ENCODE data around the gene NUP210. TPM values are rescaled to one million over a fixed set of nuclear protein-coding genes. Genes with fewer than 3 reads are reported as not detected.

The NUP210 gene
- total RNA-seq, 4 donors from 2014 or later = 9.8 to 24.6 (median 17.7) TPM

GRCh38 chr3:13417166-13417947 lies 2.8 kb downstream of the NUP210 start:
- H3K9me3 ChIP-seq = no peaks in the 10 kb centered on the region
- no peaks in the 10 kb centered on the region for H3K36me3 ChIP-seq
- no peak overlapping the region for H3K4me3 ChIP-seq (replicated peaks in 1 of 3)
- DNase-seq = no peak
- H3K27me3 ChIP-seq = no peaks in the 10 kb centered on the region
- WGBS, 2 donors = 72 to 89% methylated on average over 6 of the region's 6 CpGs
- intact Hi-C loops (cut with DNase I) = no loop called here
- TF ChIP-seq CTCF (IDR thresholded peaks at IDR 0.05) = no peak
- TF ChIP-seq POLR2A (IDR thresholded peaks at IDR 0.05) = no peak
- no peak overlapping the region for H3K27ac ChIP-seq
- no peaks in the 10 kb centered on the region for H3K4me1 ChIP-seq

- 70 to 72% methylated on average over 8 of the region's 9 CpGs for WGBS, 2 donors
- no peak for DNase-seq
- Histone ChIP-seq H3K4me1 (no peaks in the 10 kb centered on the region), H3K27ac (no peak overlapping the region), H3K36me3 (no peaks in the 10 kb centered on the region), H3K27me3 (no peaks in the 10 kb centered on the region), H3K9me3 (no peaks in the 10 kb centered on the region), H3K4me3 (replicated peaks in 1 of 3) (no peak overlapping the region)
- intact Hi-C loops (cut with DNase I) = no loop called here
- TF ChIP-seq CTCF (IDR thresholded peaks at IDR 0.05) = no peak
- no peak for TF ChIP-seq POLR2A (IDR thresholded peaks at IDR 0.05)
Observed at GRCh38 chr3:13415997-13416793, 3.9 kb downstream of the NUP210 start.

- Histone ChIP-seq H3K27me3 (no peaks in the 10 kb centered on the region), H3K9me3 (no peaks in the 10 kb centered on the region), H3K36me3 (no peaks in the 10 kb centered on the region), H3K4me3 (replicated peaks in 1 of 3) (no peak overlapping the region), H3K27ac (no peak overlapping the region), H3K4me1 (no peaks in the 10 kb centered on the region)
- DNase-seq = no peak
- WGBS, 2 donors = 80 to 93% methylated on average over 15 of the region's 15 CpGs
- TF ChIP-seq CTCF (IDR thresholded peaks at IDR 0.05) (no peak), POLR2A (IDR thresholded peaks at IDR 0.05) (no peak)
- intact Hi-C loops (cut with DNase I) = no loop called here
Observed at GRCh38 chr3:13415236-13415986, 4.7 kb downstream of the NUP210 start.

- TF ChIP-seq CTCF (IDR thresholded peaks at IDR 0.05) = no peak
- no peak for TF ChIP-seq POLR2A (IDR thresholded peaks at IDR 0.05)
- WGBS, 2 donors = 81 to 84% methylated on average over 14 of the region's 14 CpGs
- intact Hi-C loops (cut with DNase I) = no loop called here
- no peaks in the 10 kb centered on the region for H3K9me3 ChIP-seq
- H3K36me3 ChIP-seq = no peaks in the 10 kb centered on the region
- H3K27ac ChIP-seq = no peak overlapping the region
- peak in 1 of 2 donors; percentile 12 for DNase-seq
- no peaks in the 10 kb centered on the region for H3K27me3 ChIP-seq
- no peak overlapping the region for H3K4me3 ChIP-seq (replicated peaks in 1 of 3)
- no peaks in the 10 kb centered on the region for H3K4me1 ChIP-seq
Observed at GRCh38 chr3:13414040-13414729, 5.9 kb downstream of the NUP210 start.

Measured in thyroid gland (tissue), 4 donors.